Measurements from ENCODE around the gene LALBA. TPM values are rescaled to one million over a fixed set of nuclear protein-coding genes. Genes with fewer than 3 reads are reported as not detected.
"Not testable (repeated sequence)": the region's sequence is repeated elsewhere in the genome, so short reads cannot be mapped to it uniquely, and the experiment has no call there.

LALBA gene
- not detected for polyA plus RNA-seq (ENCODE audit: insufficient read length in 4 of 4)

DNA sequence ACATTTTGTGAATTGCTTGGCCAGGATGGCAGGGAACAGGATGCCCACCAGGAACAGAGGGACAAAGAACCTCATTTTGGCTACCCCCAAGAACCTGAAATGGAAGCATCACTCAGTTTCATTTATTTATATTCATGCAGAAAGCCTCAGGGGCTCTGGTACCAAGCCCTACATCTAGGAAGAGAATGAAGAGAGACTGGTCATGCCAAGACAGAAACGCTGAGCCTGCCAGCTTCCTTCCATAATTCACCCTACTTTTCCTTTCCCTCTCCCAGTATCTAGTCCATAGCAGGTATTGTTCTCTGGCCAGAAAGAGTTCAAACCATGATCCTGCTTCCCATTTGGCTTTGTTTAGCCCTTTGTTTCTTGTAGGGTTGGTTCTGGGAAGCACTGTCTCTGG lies at the start of gene LALBA:
Gene LALBA, minus strand, starts transcription at position 101 of the 400 bp plus-strand sequence. Its CDS starts 26 bp downstream, at position 75.
- no peak for DNase-seq (ENCODE audit: low read depth in 4 of 4, low spot score in 3 of 4)

- DNase-seq (ENCODE audit: low read depth in 4 of 4, low spot score in 3 of 4): peak; percentile 41 to 60 (median 54)
Measured at GRCh38 chr12:48618541-48618940, 48.7 kb upstream of the LALBA start.

GRCh38 chr12:48615681-48616080 lies 45.8 kb upstream of the LALBA start:
- DNase-seq (ENCODE audit: low read depth in 4 of 4, low spot score in 3 of 4): no peak

GRCh38 chr12:48613321-48613720 lies 43.5 kb upstream of the LALBA start:
- DNase-seq (ENCODE audit: low read depth in 4 of 4, low spot score in 3 of 4): no peak

- DNase-seq (ENCODE audit: low read depth in 4 of 4, low spot score in 3 of 4): no peak
Measured at GRCh38 chr12:48602192-48602989, 32.5 kb upstream of the LALBA start.

DNA sequence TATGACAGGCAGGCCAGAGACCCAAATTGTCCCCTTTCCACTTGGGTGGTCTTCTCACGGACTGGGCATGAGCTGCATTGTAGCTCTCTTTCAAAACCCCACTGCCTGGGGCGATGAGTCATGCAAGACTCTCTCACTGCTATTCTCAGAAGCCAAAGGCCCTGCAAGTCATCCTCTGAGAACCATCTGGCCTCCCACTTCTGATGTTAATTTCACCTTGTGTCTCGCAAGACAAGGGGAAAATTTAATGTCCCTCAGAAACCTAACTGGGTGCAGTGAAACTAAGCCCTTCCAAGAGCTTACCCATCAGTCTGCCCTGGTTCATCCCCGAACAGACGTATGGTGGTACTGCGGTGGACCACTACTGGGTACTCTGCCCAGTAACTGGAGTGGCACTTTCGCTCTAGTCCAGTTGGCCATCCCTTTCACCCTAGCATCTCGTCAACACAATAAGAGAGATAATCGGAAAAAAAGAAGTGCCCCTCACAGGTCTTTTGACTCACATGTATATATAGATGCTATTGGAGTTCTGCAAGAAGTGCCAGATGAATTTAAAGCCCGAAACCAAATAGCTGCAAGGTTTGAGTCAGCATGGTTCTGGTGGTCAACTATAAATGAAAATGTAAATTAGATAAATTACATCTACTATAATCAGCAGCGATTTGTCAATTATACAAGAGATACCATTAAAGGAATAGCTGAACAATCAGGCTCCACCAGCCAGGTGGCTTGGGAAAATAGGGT lies 31.3 kb upstream of the LALBA start:
- no peak for DNase-seq (ENCODE audit: low read depth in 4 of 4, low spot score in 3 of 4)

DNA sequence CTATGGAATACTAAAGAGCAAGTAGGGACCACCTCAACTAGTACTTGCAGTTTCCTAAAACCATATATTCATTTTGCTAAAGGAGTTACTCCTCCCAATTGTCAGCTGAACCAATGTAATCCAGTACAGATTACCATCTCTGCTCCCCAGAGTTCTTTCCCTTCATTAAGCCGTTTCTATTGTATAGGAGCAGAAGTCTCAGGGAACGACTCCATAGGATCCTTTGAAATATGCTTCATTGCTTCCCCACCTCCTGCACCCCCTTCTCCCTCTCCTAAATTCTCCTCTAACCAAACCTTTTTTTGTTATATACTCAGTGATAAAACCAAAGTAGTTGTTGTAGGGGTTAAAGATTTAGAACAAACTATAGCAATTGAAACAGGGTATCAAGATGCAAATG lies 30.7 kb upstream of the LALBA start:
- DNase-seq (ENCODE audit: low read depth in 4 of 4, low spot score in 3 of 4): no peak

DNA sequence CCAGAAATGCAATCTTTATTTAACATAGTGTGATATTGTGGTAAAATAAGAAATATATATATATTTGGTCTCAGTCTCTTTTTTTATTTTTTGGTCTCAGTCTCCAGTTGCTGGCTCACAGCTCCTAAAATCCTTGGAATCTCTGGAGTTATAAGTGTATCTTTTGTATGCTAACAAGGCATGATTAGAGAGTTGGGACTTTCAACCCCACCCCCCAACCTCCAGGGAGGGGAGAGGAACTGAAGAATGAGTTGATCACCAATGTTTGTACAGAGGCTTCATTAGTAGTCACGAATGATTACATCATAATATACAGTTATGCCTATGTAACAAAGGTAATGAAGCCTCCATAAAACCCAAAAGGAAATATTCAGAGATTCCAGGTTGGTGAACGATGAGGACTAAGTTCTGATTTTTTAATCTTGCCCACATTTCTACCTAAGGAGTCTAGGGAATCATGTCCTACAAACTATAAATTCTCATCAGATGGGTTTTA lies 22.8 kb upstream of the LALBA start:
- DNase-seq (ENCODE audit: low read depth in 4 of 4, low spot score in 3 of 4): no peak

GRCh38 chr12:48586361-48586760 lies 16.5 kb upstream of the LALBA start:
- DNase-seq (ENCODE audit: low read depth in 4 of 4, low spot score in 3 of 4): no peak

DNA sequence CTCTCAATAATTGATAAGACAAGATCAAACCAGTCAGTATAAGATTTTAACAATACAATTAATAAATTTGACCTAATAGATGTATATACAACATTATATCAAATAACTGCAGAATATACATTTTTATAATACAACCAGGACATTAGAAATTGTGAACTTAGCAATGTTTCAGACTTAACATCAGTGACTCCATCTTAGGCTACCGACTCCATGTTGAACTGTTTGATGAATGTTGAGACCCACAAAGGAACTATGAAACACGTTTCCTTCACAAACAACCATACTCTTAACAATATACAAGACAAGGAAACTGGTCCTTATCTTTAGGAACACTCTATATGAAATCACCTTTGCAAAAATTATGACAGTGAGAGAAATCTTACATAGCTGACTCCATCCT lies 13.9 kb upstream of the LALBA start:
- DNase-seq (ENCODE audit: low read depth in 4 of 4, low spot score in 3 of 4): no peak

- DNase-seq (ENCODE audit: low read depth in 4 of 4, low spot score in 3 of 4): no peak
Measured at GRCh38 chr12:48580831-48581230, 11.0 kb upstream of the LALBA start.

DNA sequence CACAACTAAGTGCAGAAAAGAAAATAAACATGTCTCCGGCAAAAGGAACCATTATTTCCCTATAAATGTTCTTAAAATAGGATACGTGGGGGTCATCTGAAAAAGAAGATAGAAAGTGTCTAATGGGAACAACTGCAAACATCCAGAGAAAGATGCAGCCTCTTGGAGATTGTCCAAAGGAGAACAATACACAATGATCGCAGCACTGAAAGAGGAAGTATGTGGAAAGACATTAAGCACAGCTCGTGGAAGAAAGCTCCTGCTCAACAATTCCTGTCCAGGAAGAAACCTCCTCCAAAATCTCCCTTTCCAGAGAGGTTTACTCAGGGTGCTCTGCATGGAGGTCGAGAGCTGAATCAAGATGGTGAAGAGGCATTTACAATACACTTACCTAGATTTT lies 2.5 kb upstream of the LALBA start:
- DNase-seq (ENCODE audit: low read depth in 4 of 4, low spot score in 3 of 4): no peak

GRCh38 chr12:48567731-48568130 lies 2.1 kb downstream of the LALBA start:
- DNase-seq (ENCODE audit: low read depth in 4 of 4, low spot score in 3 of 4): no peak

DNA sequence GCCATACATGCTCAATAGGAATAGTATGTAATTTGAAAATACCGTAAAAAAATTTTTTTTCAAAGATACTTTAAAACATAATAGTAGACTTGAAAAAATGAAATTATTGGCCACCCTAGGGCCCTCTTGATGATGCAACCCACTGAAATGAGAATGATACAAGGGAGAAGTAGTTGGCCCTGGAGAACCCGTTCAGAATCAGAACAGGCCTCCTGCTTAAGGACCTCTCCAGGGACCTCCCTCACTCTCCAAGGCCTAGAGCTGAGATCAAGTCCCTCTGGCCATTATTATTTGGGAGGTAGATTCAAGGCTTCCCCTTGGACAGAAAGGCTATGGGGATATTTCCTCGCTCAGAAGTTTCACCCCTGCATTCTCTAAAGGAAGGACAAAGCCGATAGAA lies 11.9 kb downstream of the LALBA start:
- no peak for DNase-seq (ENCODE audit: low read depth in 4 of 4, low spot score in 3 of 4)

DNA sequence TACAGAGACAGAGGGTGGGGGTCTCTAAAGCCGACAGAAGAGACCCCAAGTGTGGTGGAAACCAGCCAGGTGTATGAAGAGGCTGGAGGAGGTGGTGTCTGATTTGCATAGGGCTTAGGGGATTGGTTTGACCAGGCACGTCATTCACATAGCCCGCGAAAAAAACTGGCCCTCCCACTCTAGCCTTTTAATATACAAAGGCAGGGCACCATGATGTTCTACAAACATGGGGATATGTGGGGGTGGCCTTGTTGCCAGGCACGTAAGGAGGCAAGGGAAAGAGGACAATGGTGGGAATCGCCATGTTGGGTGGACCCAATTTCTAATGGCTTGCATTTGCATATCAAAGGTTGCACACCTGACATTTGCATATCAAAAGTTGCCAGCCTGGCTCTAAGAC lies 13.2 kb downstream of the LALBA start:
- no peak for DNase-seq (ENCODE audit: low read depth in 4 of 4, low spot score in 3 of 4)

DNA sequence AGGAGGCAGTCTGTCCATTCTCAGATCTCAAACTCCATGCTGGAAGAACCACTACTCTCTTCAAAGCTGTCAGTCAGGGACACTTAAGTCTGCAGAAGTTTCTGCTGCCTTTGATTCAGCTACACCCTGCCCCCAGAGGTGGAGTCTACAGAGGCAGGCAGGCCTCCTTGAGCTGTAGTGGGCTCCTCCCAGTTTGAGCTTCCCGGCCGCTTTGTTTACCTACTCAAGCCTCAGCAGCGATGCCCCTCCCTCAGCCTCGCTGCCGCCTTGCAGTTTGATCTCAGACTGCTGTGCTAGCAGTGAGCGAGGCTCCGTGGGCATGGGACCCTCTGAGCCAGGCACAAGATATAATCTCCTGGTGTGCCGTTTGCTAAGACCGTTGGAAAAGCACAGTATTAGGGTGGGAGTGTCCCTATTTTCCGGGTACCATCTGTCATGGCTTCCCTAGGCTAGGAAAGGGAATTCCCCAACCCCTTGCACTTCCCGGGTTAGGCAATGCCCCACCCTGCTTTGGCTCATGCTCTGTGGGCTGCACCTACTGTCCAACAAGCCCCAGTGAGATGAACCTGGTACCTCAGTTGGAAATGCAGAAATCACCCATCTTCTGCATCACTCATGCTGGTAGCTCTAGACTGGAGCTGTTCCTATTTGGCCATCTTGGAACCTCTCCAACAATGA lies 16.0 kb downstream of the LALBA start:
- not testable (repeated sequence) for DNase-seq (ENCODE audit: low read depth in 4 of 4, low spot score in 3 of 4)

DNA sequence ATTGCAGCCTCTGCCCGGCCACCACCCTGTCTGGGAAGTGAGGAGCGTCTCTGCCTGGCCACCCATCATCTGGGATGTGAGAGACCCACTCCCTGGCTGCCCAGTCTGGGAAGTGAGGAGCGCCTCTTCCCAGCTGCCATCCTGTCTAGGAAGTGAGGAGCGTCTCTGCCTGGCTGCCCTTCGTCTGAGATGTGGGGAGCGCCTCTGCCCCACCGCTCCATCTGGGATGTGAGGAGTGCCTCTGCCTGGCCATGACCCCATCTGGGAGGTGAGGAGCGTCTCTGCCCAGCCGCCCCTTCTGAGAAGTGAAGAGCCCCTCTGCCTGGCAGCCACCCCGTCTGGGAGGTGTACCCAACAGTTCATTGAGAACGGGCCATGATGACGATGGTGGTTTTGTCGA lies 18.2 kb downstream of the LALBA start:
- DNase-seq (ENCODE audit: low read depth in 4 of 4, low spot score in 3 of 4): not testable (repeated sequence)

GRCh38 chr12:48547012-48547411 lies 22.8 kb downstream of the LALBA start:
- DNase-seq (ENCODE audit: low read depth in 4 of 4, low spot score in 3 of 4): not testable (repeated sequence)

DNA sequence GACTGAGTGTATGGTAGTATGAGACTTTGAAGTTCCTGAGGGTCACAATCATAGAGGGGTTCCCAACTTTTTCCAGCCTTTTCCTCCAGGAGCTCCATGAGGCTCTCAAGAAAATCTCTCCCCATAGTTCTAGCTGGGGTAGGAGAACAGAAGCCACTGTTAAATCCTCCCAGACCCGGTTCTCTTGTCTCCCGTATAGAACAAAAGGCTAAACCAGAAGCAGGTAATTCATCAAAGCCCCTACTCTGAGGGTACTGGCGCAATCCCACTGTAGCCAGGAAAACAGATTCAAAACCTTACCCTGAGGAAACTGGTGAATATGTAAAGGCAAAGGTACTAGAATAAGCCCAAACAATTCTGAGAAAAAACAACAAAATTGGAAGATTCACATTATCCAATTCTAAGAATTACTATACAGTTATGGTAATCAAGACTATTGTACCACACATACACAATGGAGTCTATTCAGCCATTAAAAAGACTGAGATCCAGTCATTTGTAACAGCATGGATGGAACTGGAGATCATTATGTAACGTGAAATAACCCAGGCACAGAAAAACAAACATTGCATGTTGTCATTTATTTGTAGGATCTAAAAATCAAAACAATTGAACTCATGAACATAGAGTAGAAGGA lies 23.9 kb downstream of the LALBA start:
- no peak for DNase-seq (ENCODE audit: low read depth in 4 of 4, low spot score in 3 of 4)

DNA sequence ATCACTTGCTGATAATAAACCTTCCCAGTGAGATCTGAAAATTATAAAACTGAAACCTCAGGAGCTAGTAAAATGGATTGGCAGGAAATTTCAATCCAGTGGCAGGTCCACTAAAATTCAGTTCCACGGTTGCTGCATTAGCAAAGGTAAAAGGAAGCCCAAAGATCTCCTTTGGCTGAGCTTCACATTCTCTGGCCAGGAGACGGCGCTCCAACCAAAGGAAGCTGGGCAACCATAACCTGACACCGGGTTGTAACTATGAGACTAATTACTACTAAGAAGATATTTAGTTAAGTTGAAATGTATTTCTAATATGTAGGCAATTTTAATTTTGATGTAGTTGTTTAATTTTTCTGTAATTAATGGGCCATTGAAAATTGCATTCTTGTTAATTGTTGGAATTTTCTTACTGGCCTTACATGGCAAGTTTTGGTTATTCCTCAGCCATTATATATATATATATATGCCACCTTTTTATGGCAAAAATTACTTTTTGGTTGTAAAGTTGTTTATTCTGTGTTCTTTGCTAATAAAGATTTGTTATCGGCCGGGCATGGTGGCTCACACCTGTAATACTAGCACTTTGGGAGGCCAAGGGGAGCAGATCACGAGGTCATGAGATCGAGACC lies 27.4 kb downstream of the LALBA start:
- DNase-seq (ENCODE audit: low read depth in 4 of 4, low spot score in 3 of 4): peak in 1 of 4 donors; percentile 1
